HG03565 (cell line): ENCODE data around the gene MLNR.

Source experiments
- ATAC-seq: cut with Tn5 transposase; IDR thresholded peaks from one replicate; pipeline ENCODE4 v1.9.1; 2021; ENCODE audit warnings: mild to moderate bottlenecking, moderate library complexity; ENCODE audit not compliant: unreplicated experiment

MLNR gene, protein sequence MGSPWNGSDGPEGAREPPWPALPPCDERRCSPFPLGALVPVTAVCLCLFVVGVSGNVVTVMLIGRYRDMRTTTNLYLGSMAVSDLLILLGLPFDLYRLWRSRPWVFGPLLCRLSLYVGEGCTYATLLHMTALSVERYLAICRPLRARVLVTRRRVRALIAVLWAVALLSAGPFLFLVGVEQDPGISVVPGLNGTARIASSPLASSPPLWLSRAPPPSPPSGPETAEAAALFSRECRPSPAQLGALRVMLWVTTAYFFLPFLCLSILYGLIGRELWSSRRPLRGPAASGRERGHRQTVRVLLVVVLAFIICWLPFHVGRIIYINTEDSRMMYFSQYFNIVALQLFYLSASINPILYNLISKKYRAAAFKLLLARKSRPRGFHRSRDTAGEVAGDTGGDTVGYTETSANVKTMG

DNA sequence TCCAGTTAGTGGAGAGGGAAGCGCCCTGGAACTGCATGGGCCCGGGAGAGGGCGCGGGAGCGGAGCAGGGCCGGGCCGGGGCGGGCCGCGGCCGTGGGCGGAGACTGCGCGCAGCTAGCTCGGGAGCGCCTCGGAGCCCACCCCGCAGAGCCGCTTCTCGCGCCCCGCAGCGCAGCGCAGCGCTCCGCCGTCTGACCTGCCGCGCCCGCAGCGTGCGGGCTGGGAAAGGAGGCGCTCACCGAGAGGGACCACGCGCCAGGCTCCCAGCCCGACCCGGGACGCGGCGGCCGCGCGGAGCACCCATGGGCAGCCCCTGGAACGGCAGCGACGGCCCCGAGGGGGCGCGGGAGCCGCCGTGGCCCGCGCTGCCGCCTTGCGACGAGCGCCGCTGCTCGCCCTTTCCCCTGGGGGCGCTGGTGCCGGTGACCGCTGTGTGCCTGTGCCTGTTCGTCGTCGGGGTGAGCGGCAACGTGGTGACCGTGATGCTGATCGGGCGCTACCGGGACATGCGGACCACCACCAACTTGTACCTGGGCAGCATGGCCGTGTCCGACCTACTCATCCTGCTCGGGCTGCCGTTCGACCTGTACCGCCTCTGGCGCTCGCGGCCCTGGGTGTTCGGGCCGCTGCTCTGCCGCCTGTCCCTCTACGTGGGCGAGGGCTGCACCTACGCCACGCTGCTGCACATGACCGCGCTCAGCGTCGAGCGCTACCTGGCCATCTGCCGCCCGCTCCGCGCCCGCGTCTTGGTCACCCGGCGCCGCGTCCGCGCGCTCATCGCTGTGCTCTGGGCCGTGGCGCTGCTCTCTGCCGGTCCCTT is at the start of gene MLNR:
Gene MLNR, plus strand, starts transcription at position 303 of the 820 bp plus-strand sequence. Its CDS starts 0 bp downstream, at position 303.
- ATAC-seq: no peak

DNA sequence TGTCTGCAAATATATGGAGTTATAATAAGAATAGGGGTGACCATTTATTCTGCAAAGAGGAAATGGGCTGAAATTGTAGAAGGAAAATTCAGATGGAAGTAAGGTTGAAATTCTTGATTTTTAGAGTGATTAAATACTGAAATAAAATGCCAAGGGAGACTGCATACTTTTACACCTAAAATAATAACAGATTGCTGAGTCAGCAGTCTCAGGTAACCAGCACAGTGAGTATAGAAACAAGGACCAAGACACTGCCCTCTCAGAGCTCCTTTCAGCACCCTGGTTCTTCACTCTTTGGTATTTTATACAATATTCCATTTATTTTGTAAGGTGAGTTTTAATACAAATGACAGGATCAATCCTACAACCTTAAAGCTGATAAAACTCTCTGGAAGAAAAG is 48.8 kb upstream of the MLNR start:
- no peak for ATAC-seq

DNA sequence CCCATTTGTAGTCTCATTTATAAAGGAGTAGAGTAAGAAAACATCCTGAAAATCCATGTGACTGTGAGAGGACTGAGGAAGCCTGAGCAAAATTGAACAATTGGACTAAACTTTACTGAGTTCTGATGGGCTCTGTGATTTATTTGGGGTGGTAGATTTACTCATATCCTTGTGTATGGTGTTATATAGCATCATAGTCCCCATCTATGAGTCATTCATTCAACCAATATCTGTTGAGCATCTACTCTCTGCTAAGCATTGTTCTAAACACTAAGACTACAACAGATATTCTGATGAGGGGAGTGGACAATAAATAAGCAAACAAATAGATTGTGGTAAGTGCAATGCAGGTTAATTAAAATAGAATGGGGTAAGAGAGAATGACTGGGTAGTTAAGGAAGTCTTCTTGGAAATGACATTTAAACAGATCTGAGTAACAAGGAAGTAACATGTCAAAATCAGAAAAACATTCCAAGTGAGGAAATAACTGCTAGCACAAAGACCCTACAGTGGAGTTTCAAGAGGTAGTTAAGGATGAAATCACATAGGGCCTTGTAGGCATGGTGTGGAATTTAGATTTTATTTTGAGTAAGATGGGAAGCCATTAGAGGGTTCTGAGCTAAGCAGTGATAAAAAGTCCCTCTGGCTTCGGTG is 36.3 kb upstream of the MLNR start:
- ATAC-seq: no peak

DNA sequence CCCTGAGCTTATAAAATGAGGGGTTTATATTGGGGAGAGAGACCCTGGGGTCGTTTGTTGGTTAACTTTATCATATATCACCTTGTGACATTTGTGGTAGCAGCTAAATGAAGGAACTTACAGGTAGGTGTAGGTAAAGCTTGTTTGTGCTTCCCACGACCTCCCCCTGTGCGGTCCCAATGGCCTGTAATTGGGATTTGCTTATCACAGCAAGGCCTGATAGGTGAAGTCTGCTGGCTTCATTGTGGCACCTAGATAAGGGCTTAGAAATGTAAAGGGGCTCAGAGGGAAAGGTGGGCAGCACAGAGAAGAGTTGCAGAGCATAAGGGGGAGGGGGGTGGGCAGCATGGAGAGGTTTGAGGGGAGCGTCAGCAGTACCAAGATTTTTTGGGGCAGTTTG is 35.5 kb upstream of the MLNR start:
- no peak for ATAC-seq

DNA sequence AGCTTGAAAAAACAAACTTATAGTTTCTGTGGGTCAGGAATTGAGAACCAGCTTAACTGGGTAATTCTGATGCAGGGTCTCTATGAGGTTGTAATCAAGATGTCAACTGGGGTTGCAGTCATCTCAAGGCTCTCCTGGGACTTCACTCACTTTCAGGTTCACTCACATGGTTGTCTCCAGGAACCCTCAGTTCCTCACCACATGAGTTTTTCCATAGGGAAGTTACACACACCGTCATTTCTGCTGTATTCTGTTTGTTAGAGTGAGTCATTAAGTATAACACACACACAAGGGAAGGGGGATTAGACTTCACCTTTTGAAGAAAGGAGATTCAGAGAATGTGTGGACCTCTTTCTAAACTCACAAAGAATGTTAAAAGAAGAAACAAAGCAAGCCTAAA is 34.9 kb upstream of the MLNR start:
- no peak for ATAC-seq

DNA sequence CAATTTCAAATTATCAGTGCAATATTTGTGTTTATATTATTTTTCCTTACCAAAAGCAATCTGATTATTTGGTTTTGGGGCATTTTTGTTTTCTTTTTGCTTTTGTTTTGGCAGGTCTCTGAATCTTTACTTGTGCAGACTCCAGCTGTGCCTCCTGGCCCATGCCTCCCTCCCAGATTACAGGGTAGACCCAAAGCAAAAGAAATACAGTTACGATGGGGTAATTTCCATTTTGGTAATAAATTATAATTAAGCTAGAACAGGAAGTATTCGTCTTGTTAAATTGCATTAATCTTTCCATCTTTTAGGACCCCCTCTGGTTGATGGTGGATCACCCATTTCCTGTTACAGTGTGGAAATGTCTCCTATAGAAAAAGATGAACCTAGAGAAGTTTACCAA is 29.2 kb upstream of the MLNR start:
- no peak for ATAC-seq

DNA sequence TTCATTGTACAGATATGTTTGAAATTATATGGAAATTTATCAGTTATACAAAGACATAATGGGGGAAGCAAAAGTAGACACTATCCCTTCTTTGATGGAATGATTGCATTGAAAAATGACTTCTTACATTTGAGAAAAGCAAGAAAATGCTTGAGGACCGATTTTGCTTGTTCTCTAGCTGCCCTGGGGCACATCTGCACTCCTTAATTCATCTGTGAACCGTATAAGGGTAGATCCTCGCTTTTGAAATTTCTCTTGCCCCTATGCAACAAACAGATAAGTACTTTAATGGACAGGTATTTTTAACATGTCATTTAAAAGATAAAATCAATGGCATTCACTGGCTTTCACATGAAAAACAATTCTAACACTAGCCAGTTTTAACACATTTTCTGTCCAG is 13.5 kb upstream of the MLNR start:
- ATAC-seq: no peak

DNA sequence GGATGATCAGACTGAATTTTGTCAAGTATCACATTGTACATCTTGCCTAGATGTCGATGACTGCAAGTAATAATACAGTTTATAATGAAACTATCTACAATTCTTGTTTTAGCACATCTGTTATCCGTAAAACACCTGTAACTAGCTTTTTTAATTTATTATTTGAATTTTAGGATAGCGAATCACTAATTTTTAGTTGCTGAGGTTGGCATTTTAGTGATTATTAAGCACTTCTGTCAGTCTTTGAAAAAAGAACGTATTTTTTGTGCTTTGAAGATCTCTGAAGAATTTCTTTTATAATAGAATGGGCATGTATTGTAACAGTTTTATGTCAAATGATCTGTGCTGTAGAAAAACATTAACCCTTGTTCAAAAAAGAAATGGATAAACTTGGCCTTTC is 11.5 kb upstream of the MLNR start:
- ATAC-seq: no peak

DNA sequence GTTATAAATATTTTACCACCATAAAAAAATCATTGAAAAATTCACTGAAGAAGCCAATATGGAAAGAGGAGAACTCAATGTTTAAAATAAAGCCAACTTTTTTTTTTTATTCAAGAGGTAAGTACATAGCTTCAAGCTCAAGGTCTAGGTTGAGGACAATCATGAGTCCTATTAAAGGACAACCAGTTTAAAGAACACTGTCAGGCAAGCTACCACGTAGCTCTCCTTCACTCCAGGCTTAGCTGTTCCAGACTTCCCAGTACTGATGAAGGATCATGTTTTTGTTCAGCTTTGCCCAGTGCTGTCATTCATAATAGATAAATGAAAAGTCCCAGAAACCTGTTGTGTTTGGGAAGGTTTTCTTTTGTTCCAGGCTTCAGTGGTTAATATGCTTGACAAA is 10.0 kb upstream of the MLNR start:
- ATAC-seq: no peak

DNA sequence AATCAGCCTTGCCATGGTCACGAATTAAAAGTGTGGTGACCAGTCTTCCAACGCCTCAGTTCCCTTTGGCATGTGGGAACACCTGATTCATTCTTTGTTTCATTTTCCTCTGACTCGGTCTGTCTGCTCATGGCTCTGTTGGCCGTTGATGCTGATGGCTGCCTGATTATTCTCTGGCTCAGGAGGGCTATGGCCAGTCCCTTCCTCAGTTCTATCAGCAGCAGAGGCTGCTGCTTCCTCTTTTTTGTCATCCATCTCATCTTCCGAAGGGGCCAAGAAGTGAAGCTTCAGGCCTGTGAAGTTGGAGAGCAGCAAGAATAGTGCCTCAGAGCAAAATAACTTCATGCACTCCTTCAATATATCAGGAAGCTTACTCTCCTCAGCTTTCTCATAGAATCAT is 9.5 kb upstream of the MLNR start:
- ATAC-seq: no peak

DNA sequence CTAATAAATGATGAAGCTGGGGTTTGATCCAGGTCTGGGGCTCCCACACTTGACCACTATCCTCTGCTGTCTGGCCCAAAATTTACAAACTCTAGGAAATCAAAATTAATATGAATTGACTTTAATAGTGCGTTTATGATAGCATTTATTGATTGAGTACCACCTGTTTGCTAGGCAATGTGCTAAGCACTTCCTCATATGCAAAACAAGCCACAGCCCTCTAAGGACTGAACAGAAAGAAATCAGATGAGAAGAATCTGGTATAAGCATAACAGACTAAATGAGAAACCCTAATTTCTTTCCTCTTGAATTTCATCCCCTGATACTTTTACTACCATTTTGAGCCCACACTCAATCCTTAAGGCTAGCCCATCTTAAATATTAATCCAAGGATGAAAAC is 6.6 kb upstream of the MLNR start:
- no peak for ATAC-seq

DNA sequence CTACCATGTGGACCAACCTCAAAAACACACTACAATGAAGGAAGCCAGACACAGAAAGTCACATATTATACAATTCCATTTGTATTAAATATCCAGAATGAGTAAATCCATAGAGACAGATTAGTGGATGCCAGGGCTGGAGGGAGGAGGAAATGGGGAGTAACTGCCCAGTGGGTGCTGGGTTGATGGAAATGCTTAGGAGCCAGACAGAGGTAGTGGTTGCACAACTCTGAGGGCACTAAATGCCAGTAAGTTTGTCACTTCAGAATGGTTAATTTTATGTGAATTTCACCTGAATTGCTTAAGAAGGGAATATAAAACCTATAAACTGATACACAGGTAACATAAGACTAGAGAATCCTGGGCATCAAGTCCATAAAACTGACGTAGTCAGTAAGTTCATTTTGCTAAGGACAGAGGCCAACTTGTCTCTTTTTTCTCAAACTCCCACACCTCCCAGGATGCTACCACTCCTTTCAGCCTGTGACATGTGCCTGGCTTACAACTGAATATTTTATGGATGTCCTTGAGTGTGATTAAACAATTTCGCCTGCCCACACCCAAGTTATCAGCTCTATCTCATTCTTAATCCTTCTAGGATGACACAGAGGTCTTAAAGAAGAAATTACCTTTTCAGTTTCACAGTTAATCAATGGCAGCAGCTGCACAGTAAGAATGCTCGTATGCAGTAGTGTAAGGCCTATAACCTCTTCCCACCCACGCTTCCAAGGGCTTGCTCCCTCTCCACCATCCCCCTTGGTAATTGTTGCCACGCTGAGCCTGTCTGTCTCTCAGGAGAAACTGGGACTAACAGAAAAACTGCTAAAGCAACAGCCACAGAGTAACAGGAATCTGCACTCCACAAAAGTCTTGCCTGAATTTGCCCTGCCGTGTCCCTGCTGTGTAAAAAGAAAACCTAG is 5.9 kb upstream of the MLNR start:
- no peak for ATAC-seq

DNA sequence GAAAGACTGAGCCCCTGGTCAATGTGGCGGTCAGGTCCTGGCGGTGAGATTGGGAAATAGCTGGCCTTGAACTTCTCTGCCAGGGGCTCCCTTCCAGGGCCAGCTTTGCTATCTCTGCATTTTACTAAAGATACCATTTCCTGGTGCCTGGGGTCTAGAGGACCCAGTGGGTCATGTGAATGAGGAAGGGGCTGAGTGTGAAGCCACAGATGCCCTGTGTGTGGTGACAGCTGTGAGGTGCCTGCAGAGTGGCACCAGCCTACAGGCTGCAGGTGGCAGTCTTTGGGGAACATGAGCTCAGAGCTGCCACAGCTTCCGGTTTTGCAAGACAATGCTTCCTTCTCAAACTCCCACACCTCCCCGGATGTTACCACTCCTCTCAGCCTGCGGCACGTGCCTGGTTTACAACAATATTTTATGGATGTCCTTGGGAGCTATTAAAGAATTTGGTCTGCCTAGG is 5.2 kb upstream of the MLNR start:
- peak; percentile 67 for ATAC-seq

DNA sequence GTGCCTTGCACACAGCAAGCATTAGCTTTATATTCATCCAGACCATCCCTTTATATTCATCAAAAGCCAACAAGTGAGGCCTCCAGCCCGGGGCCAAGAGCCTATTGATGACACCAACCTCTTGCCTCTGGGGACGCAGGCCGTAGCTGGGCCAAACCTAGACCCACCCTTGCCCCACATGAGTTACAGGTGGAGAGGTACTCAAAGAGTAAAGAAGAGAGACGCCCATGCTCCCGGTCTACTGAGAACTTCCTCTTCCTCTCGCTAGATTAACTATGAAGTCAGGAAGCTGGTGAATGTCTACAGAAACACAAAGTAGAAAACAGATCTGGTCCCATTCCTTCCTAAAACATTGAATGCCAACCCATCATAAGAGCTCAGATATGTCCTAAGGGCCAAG is 3.8 kb upstream of the MLNR start:
- ATAC-seq: no peak

DNA sequence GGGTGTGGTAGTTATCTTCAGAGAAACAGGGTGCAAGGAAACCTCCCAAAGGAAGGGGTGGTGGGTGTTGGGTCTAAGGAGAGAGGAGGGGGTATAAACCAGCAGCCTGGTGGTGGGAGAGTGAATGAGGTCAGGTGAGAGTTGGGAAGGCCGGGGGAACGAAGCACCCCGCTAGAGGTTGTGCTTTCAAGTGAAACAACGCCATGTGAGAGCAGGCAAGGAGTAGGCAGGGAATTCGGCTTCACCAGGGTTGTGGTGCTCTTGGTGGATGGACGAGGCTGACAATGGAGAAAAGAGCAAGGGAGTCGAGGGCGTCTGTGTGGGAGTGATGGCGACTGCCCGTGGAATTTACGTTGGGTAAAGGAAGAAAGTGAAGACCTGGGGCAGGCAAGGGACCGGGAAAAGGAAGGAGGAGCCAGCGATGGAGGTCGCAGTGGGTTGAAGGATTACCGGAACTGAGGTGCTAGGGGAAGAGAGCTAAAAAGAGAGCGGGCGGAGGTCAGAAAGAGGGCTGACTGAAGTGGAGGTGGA is 2.1 kb upstream of the MLNR start:
- no peak for ATAC-seq

DNA sequence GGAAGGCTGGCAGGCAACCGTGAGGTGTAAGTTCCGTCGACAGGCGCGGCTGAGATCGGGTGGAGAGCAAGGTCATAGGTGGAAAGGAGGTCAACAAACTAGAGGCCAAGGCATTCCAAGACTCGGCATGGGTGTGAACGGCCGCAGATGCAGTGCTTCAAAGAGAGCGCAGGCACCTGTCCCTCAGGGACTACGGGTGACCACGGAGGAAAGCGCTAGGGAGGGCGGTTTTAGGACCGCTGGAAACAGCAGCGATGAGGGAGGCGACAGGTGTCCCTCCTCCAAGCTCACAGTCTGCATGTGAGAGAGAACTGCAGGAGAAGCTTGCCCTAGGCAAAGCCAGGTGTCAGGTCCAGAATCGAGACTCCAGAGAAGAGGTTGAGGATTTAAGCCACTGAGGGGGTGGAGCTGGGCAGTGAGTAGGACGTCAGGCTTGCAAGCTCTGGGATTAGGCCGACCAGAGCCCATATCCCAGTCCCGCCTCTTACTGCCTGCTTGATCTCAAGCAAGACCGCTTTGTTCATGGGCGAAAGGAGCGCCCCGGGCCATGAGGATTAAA is 1.6 kb upstream of the MLNR start:
- ATAC-seq: no peak

DNA sequence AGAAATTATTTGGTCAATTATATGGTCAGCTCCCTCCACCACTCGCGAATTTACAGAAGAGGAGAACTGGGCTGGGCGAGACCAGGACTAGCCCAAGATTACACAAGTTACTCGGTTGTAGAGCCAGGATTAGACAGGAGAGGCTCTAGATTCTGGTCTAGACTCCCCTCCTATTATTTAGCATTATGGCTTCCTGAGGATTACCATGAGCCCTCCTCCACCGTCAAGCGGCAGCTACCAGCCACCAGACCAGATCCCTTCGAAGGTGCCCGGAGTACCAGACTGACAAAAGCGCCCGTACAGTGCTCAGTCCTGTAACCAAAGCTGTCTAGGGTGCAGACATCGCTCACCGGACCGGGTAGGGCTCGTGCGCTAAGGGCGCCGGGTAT is 497 bp upstream of the MLNR start:
- no peak for ATAC-seq

DNA sequence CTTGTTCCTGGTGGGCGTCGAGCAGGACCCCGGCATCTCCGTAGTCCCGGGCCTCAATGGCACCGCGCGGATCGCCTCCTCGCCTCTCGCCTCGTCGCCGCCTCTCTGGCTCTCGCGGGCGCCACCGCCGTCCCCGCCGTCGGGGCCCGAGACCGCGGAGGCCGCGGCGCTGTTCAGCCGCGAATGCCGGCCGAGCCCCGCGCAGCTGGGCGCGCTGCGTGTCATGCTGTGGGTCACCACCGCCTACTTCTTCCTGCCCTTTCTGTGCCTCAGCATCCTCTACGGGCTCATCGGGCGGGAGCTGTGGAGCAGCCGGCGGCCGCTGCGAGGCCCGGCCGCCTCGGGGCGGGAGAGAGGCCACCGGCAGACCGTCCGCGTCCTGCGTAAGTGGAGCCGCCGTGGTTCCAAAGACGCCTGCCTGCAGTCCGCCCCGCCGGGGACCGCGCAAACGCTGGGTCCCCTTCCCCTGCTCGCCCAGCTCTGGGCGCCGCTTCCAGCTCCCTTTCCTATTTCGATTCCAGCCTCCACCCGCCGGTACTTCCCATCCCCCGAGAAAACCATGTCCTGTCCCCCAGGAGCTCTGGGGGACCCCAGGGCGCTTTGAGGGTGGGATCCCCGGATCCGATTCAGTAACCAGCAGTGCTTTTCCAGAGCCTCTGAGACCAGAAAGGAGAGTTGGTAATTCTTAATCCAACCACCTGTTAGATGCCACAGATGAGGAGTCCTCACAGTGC is 885 bp downstream of the MLNR start:
- ATAC-seq: no peak

DNA sequence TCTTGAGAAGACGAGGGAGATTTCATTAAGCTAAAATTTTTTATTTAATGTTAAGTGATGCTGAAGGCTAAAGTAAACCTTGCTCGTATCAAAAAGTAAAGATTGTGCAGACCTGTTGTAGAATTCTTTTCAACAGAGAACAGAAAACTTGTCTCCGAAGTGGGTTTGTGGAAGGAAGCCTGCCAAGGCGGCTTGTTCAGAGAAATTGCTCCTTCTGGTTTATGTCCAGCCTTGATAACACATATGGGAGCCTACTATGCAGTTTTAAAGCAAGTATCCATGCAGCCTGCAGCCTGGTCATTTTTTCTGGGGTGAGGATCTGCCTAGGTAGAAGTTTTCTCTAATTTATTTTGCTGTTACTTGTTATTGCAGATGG is 1.4 kb downstream of the MLNR start:
- no peak for ATAC-seq
